SK-N-MC (cell line): ENCODE results near the gene IP6K2.

Experiments
- DNase-seq: peaks from one replicate; pipeline ENCODE4 v3.0.0-alpha.2; 2011; ENCODE audit warnings: low read depth, low spot score
- H3K27ac ChIP-seq: fragments of 200-600 bp; sonication (generic); 2 replicates; pipeline ENCODE4 v1.5.1; 2016; ENCODE audit warnings: mixed run types
- H3K36me3 ChIP-seq: fragments of 200-600 bp; sonication (generic); 2 replicates; pipeline ENCODE4 v1.6.1; 2017; ENCODE audit warnings: antibody characterized with exemption, low read length, mixed read lengths; ENCODE audit not compliant: insufficient read depth
- H3K4me3 ChIP-seq: fragments of 200-600 bp; sonication (generic); 2 replicates; pipeline ENCODE4 v1.5.1; 2016
- H3K9ac ChIP-seq: fragments of 200-600 bp; sonication (generic); 2 replicates; pipeline ENCODE4 v1.8.0; 2017; ENCODE audit warnings: mixed run types, mixed read lengths; ENCODE audit not compliant: insufficient read length
- H3K9me3 ChIP-seq: fragments of 200-600 bp; sonication (generic); 2 replicates; pipeline ENCODE4 v1.6.1; 2017; ENCODE audit warnings: low read depth, mild to moderate bottlenecking, antibody characterized with exemption, low read length, moderate library complexity, mixed read lengths
- EZH2 ChIP-seq: fragments of 200-600 bp; sonication (generic); IDR thresholded peaks from one replicate; pipeline ENCODE4 v1.6.1; 2017; ENCODE audit warnings: antibody characterized with exemption
- FOXP2 ChIP-seq: optimal IDR thresholded peaks from 2 replicates; pipeline ENCODE3; 2011; ENCODE audit warnings: mild to moderate bottlenecking, moderate library complexity; ENCODE audit not compliant: insufficient read depth; ENCODE audit errors: extremely low read length, control extremely low read depth
- POLR2AphosphoS5 ChIP-seq: IDR thresholded peaks from 2 replicates; pipeline ENCODE4 v1.6.1; 2012; ENCODE audit warnings: mild to moderate bottlenecking, low read depth, low read length, borderline replicate concordance

IP6K2 gene

GRCh38 chr3:48707157-48707556 is 9.9 kb downstream of the IP6K2 start:
- TF ChIP-seq POLR2AphosphoS5: no peak
- no peak for TF ChIP-seq EZH2
- no peak for TF ChIP-seq FOXP2
- Histone ChIP-seq H3K36me3 (peaks cover 43% of the 10 kb centered on the region), H3K4me3 (no peak overlapping the region)

GRCh38 chr3:48702320-48702920 is 14.6 kb downstream of the IP6K2 start:
- Histone ChIP-seq H3K9ac (no peak overlapping the region), H3K36me3 (peaks cover 28% of the 10 kb centered on the region; the same call in 1 of the 2 replicates), H3K4me3 (no peak overlapping the region), H3K9me3 (no peaks in the 10 kb centered on the region), H3K27ac (no peak overlapping the region)
- no peak for DNase-seq
- TF ChIP-seq EZH2 (no peak), POLR2AphosphoS5 (no peak), FOXP2 (no peak)

More at GRCh38 chr3:48707157-48707556, 9.9 kb downstream of the IP6K2 start:
- DNase-seq: no peak
- H3K27ac ChIP-seq: no peak overlapping the region
- H3K9ac ChIP-seq: no peak overlapping the region
- H3K9me3 ChIP-seq: no peaks in the 10 kb centered on the region

- peaks cover 21% of the 10 kb centered on the region; the same call in 1 of the 2 replicates for H3K36me3 ChIP-seq
- no peaks in the 10 kb centered on the region for H3K9me3 ChIP-seq
- H3K9ac ChIP-seq: no peak overlapping the region
- DNase-seq: no peak
- TF ChIP-seq POLR2AphosphoS5: no peak
- TF ChIP-seq EZH2: no peak
- TF ChIP-seq FOXP2: no peak
- H3K27ac ChIP-seq: no peak overlapping the region
- H3K4me3 ChIP-seq: no peak overlapping the region
Measured at GRCh38 chr3:48700731-48701405, 16.2 kb downstream of the IP6K2 start.

- Histone ChIP-seq H3K36me3 (peaks cover 33% of the 10 kb centered on the region; the same call in 1 of the 2 replicates), H3K27ac (no peak overlapping the region), H3K9ac (no peak overlapping the region), H3K4me3 (no peak overlapping the region), H3K9me3 (no peaks in the 10 kb centered on the region)
- TF ChIP-seq EZH2 (no peak), POLR2AphosphoS5 (no peak), FOXP2 (no peak)
- DNase-seq: no peak
Measured at GRCh38 chr3:48698891-48699290, 18.1 kb downstream of the IP6K2 start.

- no peak overlapping the region for H3K27ac ChIP-seq
- no peak for DNase-seq
- TF ChIP-seq FOXP2: no peak
- H3K9ac ChIP-seq: no peak overlapping the region
- H3K4me3 ChIP-seq: no peak overlapping the region
- peaks cover 41% of the 10 kb centered on the region; the same call in 1 of the 2 replicates for H3K36me3 ChIP-seq
- no peaks in the 10 kb centered on the region for H3K9me3 ChIP-seq
Measured at GRCh38 chr3:48697952-48698351, 19.1 kb downstream of the IP6K2 start.

- peaks cover 38% of the 10 kb centered on the region; the same call in 1 of the 2 replicates for H3K36me3 ChIP-seq
- H3K4me3 ChIP-seq: no peak overlapping the region
- H3K27ac ChIP-seq: no peak overlapping the region
- no peak overlapping the region for H3K9ac ChIP-seq
- DNase-seq: no peak
- TF ChIP-seq EZH2 (no peak), FOXP2 (no peak), POLR2AphosphoS5 (no peak)
- no peaks in the 10 kb centered on the region for H3K9me3 ChIP-seq
Measured at GRCh38 chr3:48696601-48697000, 20.4 kb downstream of the IP6K2 start.

- DNase-seq: no peak
- TF ChIP-seq POLR2AphosphoS5: no peak
- no peak for TF ChIP-seq EZH2
- TF ChIP-seq FOXP2: no peak
- H3K9ac ChIP-seq: no peak overlapping the region
- H3K9me3 ChIP-seq: no peaks in the 10 kb centered on the region
- H3K27ac ChIP-seq: no peak overlapping the region
- no peak overlapping the region for H3K4me3 ChIP-seq
- peaks cover 38% of the 10 kb centered on the region; the same call in 1 of the 2 replicates for H3K36me3 ChIP-seq
Measured at GRCh38 chr3:48696156-48696555, 20.9 kb downstream of the IP6K2 start.

- no peak overlapping the region for H3K27ac ChIP-seq
- H3K9me3 ChIP-seq: no peaks in the 10 kb centered on the region
- peaks cover 38% of the 10 kb centered on the region; the same call in 1 of the 2 replicates for H3K36me3 ChIP-seq
- TF ChIP-seq POLR2AphosphoS5 (no peak), EZH2 (no peak), FOXP2 (no peak)
- H3K9ac ChIP-seq: no peak overlapping the region
- H3K4me3 ChIP-seq: no peak overlapping the region
- no peak for DNase-seq
Measured at GRCh38 chr3:48695393-48695753, 21.6 kb downstream of the IP6K2 start.

GRCh38 chr3:48694610-48695392 is 22.2 kb downstream of the IP6K2 start:
- no peak overlapping the region for H3K27ac ChIP-seq
- no peak for DNase-seq
- no peak overlapping the region for H3K9ac ChIP-seq
- no peak overlapping the region for H3K4me3 ChIP-seq
- H3K36me3 ChIP-seq: peaks cover 42% of the 10 kb centered on the region; the same call in 1 of the 2 replicates
- no peaks in the 10 kb centered on the region for H3K9me3 ChIP-seq
- no peak for TF ChIP-seq EZH2
- TF ChIP-seq FOXP2: no peak
- no peak for TF ChIP-seq POLR2AphosphoS5
